ENCODE measurements around the gene DCUN1D1.

DCUN1D1 gene

GRCh38 chr3:182970811-182971418 lies 9.4 kb downstream of the DCUN1D1 start:
- TF ChIP-seq CTCF (IDR thresholded peaks at IDR 0.05): no peak

- no peak for TF ChIP-seq CTCF (IDR thresholded peaks at IDR 0.05)
Observed at GRCh38 chr3:182969853-182970252, 10.5 kb downstream of the DCUN1D1 start.

- no peak for TF ChIP-seq CTCF (IDR thresholded peaks at IDR 0.05)
Observed at GRCh38 chr3:182969277-182969676, 11.1 kb downstream of the DCUN1D1 start.

- TF ChIP-seq CTCF (IDR thresholded peaks at IDR 0.05): no peak
Observed at GRCh38 chr3:182967218-182968204, 12.8 kb downstream of the DCUN1D1 start.

GRCh38 chr3:182965861-182966366 lies 14.4 kb downstream of the DCUN1D1 start:
- TF ChIP-seq CTCF (IDR thresholded peaks at IDR 0.05): no peak

GRCh38 chr3:182964179-182964578 lies 16.2 kb downstream of the DCUN1D1 start:
- TF ChIP-seq CTCF (IDR thresholded peaks at IDR 0.05): no peak

GRCh38 chr3:182962166-182962565 lies 18.2 kb downstream of the DCUN1D1 start:
- no peak for TF ChIP-seq CTCF (IDR thresholded peaks at IDR 0.05)
